B cell (primary cell): ENCODE measurements around the gene EFCC1. TPM values are rescaled to one million over a fixed set of nuclear protein-coding genes. Genes with fewer than 3 reads are reported as not detected.

Source experiments
- ATAC-seq: fragments of 200-7000 bp; cut with Tn5 transposase; one replicate; pipeline ENCODE4 v1.10.0; 2021; ENCODE audit warnings: low read depth, mild to moderate bottlenecking, moderate number of reproducible peaks, moderate library complexity
- CTCF ChIA-PET: fragments of 350-600 bp; sonication (Branson Sonifier 250); formaldehyde crosslinking; loops from one replicate; lab custom pipeline; 2021; ENCODE audit warnings: antibody characterized with exemption, inconsistent platforms; lab: Charles Lee
- POLR2A ChIA-PET: fragments of 350-600 bp; sonication (Branson Sonifier 250); formaldehyde crosslinking; loops from one replicate; lab custom pipeline; 2021; ENCODE audit warnings: antibody characterized with exemption; lab: Charles Lee
- DNase-seq: peaks from one replicate; pipeline ENCODE4 v3.0.0; 2013
- H2AFZ ChIP-seq: 2 replicates; pipeline ENCODE4 v1.6.1; 2012; ENCODE audit warnings: mild to moderate bottlenecking, low read depth, low read length; ENCODE audit not compliant: insufficient read depth, poor library complexity, severe bottlenecking
- H3K27ac ChIP-seq, 2 donors: 1 replicate in 1 of 2; 2 replicates in 1 of 2; pipeline ENCODE4 v1.5.1; 2012 to 2013; ENCODE audit warnings: low read length in 2 of 2, mild to moderate bottlenecking in 2 of 2, moderate library complexity in 1 of 2
- H3K27me3 ChIP-seq, 4 experiments: fragments of 200-600 bp in 1 of 4; sonication (generic) in 1 of 4; replicated peaks in 1 of 4; 1 replicate in 2 of 4; 2 replicates in 2 of 4; pipeline versions ENCODE4 v1.6.1 to v1.7.0; 2013 to 2016; ENCODE audit warnings: low read length in 3 of 4, mild to moderate bottlenecking in 2 of 4, mixed read lengths in 1 of 4, moderate library complexity in 1 of 4; ENCODE audit not compliant: insufficient read depth in 4 of 4, control insufficient read depth in 3 of 4; ENCODE audit errors: control extremely low read depth in 1 of 4
- H3K36me3 ChIP-seq, 2 experiments: replicated peaks in 1 of 2; 1 replicate in 1 of 2; 2 replicates in 1 of 2; pipeline versions ENCODE4 v1.6.1 to v1.7.1; 2013; ENCODE audit warnings: low read length in 1 of 2; ENCODE audit not compliant: insufficient read depth in 2 of 2, control insufficient read depth in 1 of 2; ENCODE audit errors: control extremely low read depth in 1 of 2, extremely low read depth in 1 of 2
- H3K4me1 ChIP-seq, 2 donors: fragments of 200-600 bp in 1 of 2; sonication (generic) in 1 of 2; 1 replicate in 1 of 2; 2 replicates in 1 of 2; pipeline versions ENCODE4 v1.5.1 to v1.6.1; 2013 to 2017; ENCODE audit warnings: low read length in 2 of 2; ENCODE audit not compliant: control insufficient read depth in 2 of 2, insufficient read depth in 2 of 2
- H3K4me2 ChIP-seq: replicated peaks from 2 replicates; pipeline ENCODE3; 2012; ENCODE audit warnings: mild to moderate bottlenecking, low read depth, low read length; ENCODE audit not compliant: poor library complexity, severe bottlenecking
- H3K4me3 ChIP-seq, 5 experiments: fragments of 200-600 bp in 1 of 5; sonication (generic) in 1 of 5; 1 replicate in 3 of 5; 2 replicates in 2 of 5; pipeline versions ENCODE4 v1.5.1 to v1.7.0; 2011 to 2016; ENCODE audit warnings: low read length in 4 of 5, mild to moderate bottlenecking in 4 of 5, low read depth in 2 of 5, control low read depth in 1 of 5, moderate library complexity in 1 of 5; ENCODE audit not compliant: insufficient read depth in 1 of 5; ENCODE audit errors: control extremely low read depth in 1 of 5, extremely low read depth in 1 of 5
- H3K79me2 ChIP-seq: fragments of 200-600 bp; sonication (generic); one replicate; pipeline ENCODE4 v1.6.0; 2016; ENCODE audit warnings: low read length; ENCODE audit not compliant: control insufficient read depth, insufficient read depth
- H3K9ac ChIP-seq: fragments of 200-600 bp; sonication (generic); 2 replicates; pipeline ENCODE4 v1.6.1; 2017; ENCODE audit warnings: mild to moderate bottlenecking, low read length, moderate library complexity
- H3K9me3 ChIP-seq, 3 donors: one replicate each; pipeline versions ENCODE4 v1.6.1 to v1.7.1; 2013; ENCODE audit warnings: low read length in 2 of 3; ENCODE audit not compliant: control insufficient read depth in 2 of 3, insufficient read depth in 1 of 3; ENCODE audit errors: control extremely low read depth in 1 of 3
- H4K20me1 ChIP-seq: 2 replicates; pipeline ENCODE4 v1.6.0; 2012; ENCODE audit warnings: mild to moderate bottlenecking, low read length; ENCODE audit not compliant: insufficient read depth, control insufficient read depth, poor library complexity, severe bottlenecking
- H3K27ac Mint-ChIP-seq: one replicate; pipeline ENCODE4 v1.8.0; 2021; ENCODE audit warnings: mixed read lengths
- H3K27me3 Mint-ChIP-seq: one replicate; pipeline ENCODE4 v1.8.0; 2021; ENCODE audit warnings: mixed read lengths
- H3K4me1 Mint-ChIP-seq: one replicate; pipeline ENCODE4 v1.8.0; 2021; ENCODE audit warnings: mixed read lengths
- H3K4me3 Mint-ChIP-seq: one replicate; pipeline ENCODE4 v1.8.0; 2021; ENCODE audit warnings: mixed read lengths
- H3K9me3 Mint-ChIP-seq: one replicate; pipeline ENCODE4 v1.8.0; 2022; ENCODE audit warnings: mixed read lengths; ENCODE audit not compliant: insufficient read depth
- CTCF ChIP-seq: fragments of 200-600 bp; IDR thresholded peaks from one replicate; pipeline ENCODE4 v1.8.0; 2022; ENCODE audit warnings: antibody characterized with exemption, mild to moderate bottlenecking
- EZH2 ChIP-seq: IDR thresholded peaks from 2 replicates; pipeline ENCODE4 v1.6.1; 2012; ENCODE audit warnings: borderline replicate concordance, low read depth, mild to moderate bottlenecking, moderate library complexity, low read length; ENCODE audit not compliant: insufficient read depth, poor library complexity, severe bottlenecking
- WGBS: methylation state at CpG from one replicate; pipeline ENCODE4 v1.1.5; 2013; ENCODE audit warnings: missing lambda C conversion rate; ENCODE audit not compliant: insufficient coverage; 5-methylcytosine and 5-hydroxymethylcytosine counted together
- intact Hi-C: fragments of 100-400 bp; cut with micrococcal nuclease; formaldehyde crosslinking; loops from one replicate; pipeline ENCODE4 v1.10.0; 2022
- polyA plus RNA-seq: library from polyadenylated mRNA; depleted of rRNA; stranded (reverse); fragments of >200 nt; gene quantifications from 2 replicates; pipeline ENCODE4 v1.2.3, GENCODE V29; 2012
- total RNA-seq, 2 donors: library from RNA; stranded (reverse); fragments of 120-200 nt in 1 of 2; gene quantifications; 1 replicate in 1 of 2; 2 replicates in 1 of 2; pipeline versions ENCODE4 v1.2.3 to v1.2.4, GENCODE V29; 2013 to 2022

The EFCC1 gene
- total and polyA plus RNA-seq, 2 donors (not counting 1 experiment from before 2014, with no cell fraction given): 0.06 TPM; not detected in 1

GRCh38 chr3:129001806-129002572 lies 885 bp downstream of the EFCC1 start:
- H3K27ac Mint-ChIP-seq: peak overlapping the region; percentile 27
- TF ChIP-seq CTCF: no peak
- TF ChIP-seq EZH2: peak; percentile 39

More at GRCh38 chr3:129001806-129002572, 885 bp downstream of the EFCC1 start:
- Histone ChIP-seq H3K79me2 (no peaks in the 10 kb centered on the region), H4K20me1 (no peaks in the 10 kb centered on the region), H2AFZ (peak overlapping the region; percentile 53), H3K4me2 (peak overlapping the region; percentile 78), H3K4me3 (peak overlapping the region in 3 of 5 experiments; percentile 29 to 38 (median 31)), H3K27ac (no peak overlapping the region), H3K9me3 (peaks cover 0 to 20% (median 3%) of the 10 kb centered on the region in 3 donors), H3K9ac (peak overlapping the region; percentile 48), H3K27me3 (peaks cover 0 to 74% (median 38%) of the 10 kb centered on the region in 4 experiments), H3K4me1 (peaks cover 32 to 33% of the 10 kb centered on the region in 2 donors), H3K36me3 (no peaks in the 10 kb centered on the region)
- ChIA-PET CTCF (interaction anchor here (0.9 kb wide), 1 partner anchor 14 kb away, joined by 4 read pairs; no protein-coding TSS in a partner anchor), POLR2A (no interaction called here)
- peak overlapping the region; percentile 80 for H3K4me3 Mint-ChIP-seq
- intact Hi-C loops: no loop called here
- ATAC-seq (peak; percentile 25), DNase-seq (peak; percentile 67)
- WGBS: 3% methylated on average over 80 of the region's 81 CpGs
- H3K27me3 Mint-ChIP-seq: peaks cover 68% of the 10 kb centered on the region
- H3K4me1 Mint-ChIP-seq: peaks cover 23% of the 10 kb centered on the region
- H3K9me3 Mint-ChIP-seq: peaks cover 4% of the 10 kb centered on the region
